ENCODE measurements around the gene NPAS3. TPM values are rescaled to one million over a fixed set of nuclear protein-coding genes. Genes with fewer than 3 reads are reported as not detected.

NPAS3 gene
- polyA plus RNA-seq, 2 of the 4 experiments (the other 2 are of a cell fraction): not detected

- H3K4me1 ChIP-seq: no peaks in the 10 kb centered on the region
- ChIA-PET CTCF (no interaction called here), POLR2A (no interaction called here)
- DNase-seq (ENCODE audit: low read depth in 1 of 2, low spot score in 1 of 2): no peak
- no peaks in the 10 kb centered on the region for H3K9me3 ChIP-seq
- WGBS (ENCODE audit: missing lambda C conversion rate): 11% methylated on average over 4 of the region's 4 CpGs
- no peak for FAIRE-seq
- TF ChIP-seq HES2 (IDR thresholded peaks at IDR 0.05) (no peak), CTCF (IDR thresholded peaks at IDR 0.05) (no peak), RNF2 (IDR thresholded peaks at IDR 0.05; ENCODE audit: borderline replicate concordance, low read depth) (no peak), HEYL (CRISPR knock-in tag; IDR thresholded peaks at IDR 0.05) (no peak), PBX3 (IDR thresholded peaks at IDR 0.05) (no peak), HOXA7 (CRISPR knock-in tag; IDR thresholded peaks at IDR 0.05) (no peak), FOXS1 (CRISPR knock-in tag; IDR thresholded peaks at IDR 0.05) (no peak), CBX8 (IDR thresholded peaks at IDR 0.05) (no peak), POLR2A (IDR thresholded peaks at IDR 0.05; ENCODE audit: low read length) (no peak), JUNB (IDR thresholded peaks at IDR 0.05) (no peak)
- H3K4me3 ChIP-seq: no peak overlapping the region
- H3K27ac ChIP-seq: no peak overlapping the region
- no peak for ATAC-seq
- H3K4me2 ChIP-seq: no peak overlapping the region
Measured at GRCh38 chr14:33194551-33194950, 255.9 kb downstream of the NPAS3 start.

GRCh38 chr14:33198684-33199083 lies 260.0 kb downstream of the NPAS3 start:
- no peak for DNase-seq (ENCODE audit: low read depth in 1 of 2, low spot score in 1 of 2)
- no peak for FAIRE-seq
- H3K4me2 ChIP-seq: no peak overlapping the region
- no peak for ATAC-seq
- ChIA-PET CTCF (no interaction called here), POLR2A (no interaction called here)
- no peak overlapping the region for H3K27ac ChIP-seq
- no peak for TF ChIP-seq POLR2AphosphoS2 (conservative IDR thresholded peaks at IDR 0.05; ENCODE audit: low read length)
- no peak for TF ChIP-seq PBX3 (IDR thresholded peaks at IDR 0.05)
- TF ChIP-seq E2F6 (IDR thresholded peaks at IDR 0.05; ENCODE audit: borderline replicate concordance, low read depth): no peak
- no peak for TF ChIP-seq ZSCAN20 (CRISPR knock-in tag; IDR thresholded peaks at IDR 0.05)
- no peak for TF ChIP-seq RFX5 (IDR thresholded peaks at IDR 0.05)
- no peak for TF ChIP-seq HMGXB4 (CRISPR knock-in tag; IDR thresholded peaks at IDR 0.05; ENCODE audit: borderline replicate concordance)
- TF ChIP-seq FOXS1 (CRISPR knock-in tag; IDR thresholded peaks at IDR 0.05): no peak
- TF ChIP-seq ZC3H11A (IDR thresholded peaks at IDR 0.05): no peak
- TF ChIP-seq REST (IDR thresholded peaks at IDR 0.05): no peak
- no peak for TF ChIP-seq CHD2 (IDR thresholded peaks at IDR 0.05; ENCODE audit: low read length, partially characterized antibody)
- no peak for TF ChIP-seq PHF8 (IDR thresholded peaks at IDR 0.05; ENCODE audit: borderline replicate concordance, low read depth)
- no peak for TF ChIP-seq RCOR1 (IDR thresholded peaks at IDR 0.05; ENCODE audit: low read depth, low read length)
- no peaks in the 10 kb centered on the region for H3K4me1 ChIP-seq
- no peaks in the 10 kb centered on the region for H3K9me3 ChIP-seq
- WGBS (ENCODE audit: missing lambda C conversion rate): 84% methylated on average over 9 of the region's 25 CpGs
- H3K4me3 ChIP-seq: no peak overlapping the region

Data from A549 (cell line).